HG03045 (cell line): Measurements from ENCODE around the gene FASN.

Experiments
- ATAC-seq: cut with Tn5 transposase; IDR thresholded peaks from one replicate; pipeline ENCODE4 v1.9.1; 2021; ENCODE audit warnings: mild to moderate bottlenecking, moderate library complexity; ENCODE audit not compliant: unreplicated experiment

FASN gene

GRCh38 chr17:82059272-82060000, 38.6 kb downstream of the FASN start:
- ATAC-seq, result no peak

GRCh38 chr17:82058855-82059249, 39.2 kb downstream of the FASN start:
- ATAC-seq, result no peak

- ATAC-seq, result no peak
Measured at GRCh38 chr17:82058230-82058854, 39.7 kb downstream of the FASN start.

GRCh38 chr17:82056729-82057621, 41.1 kb downstream of the FASN start:
- no peak for ATAC-seq

GRCh38 chr17:82055965-82056728, 41.9 kb downstream of the FASN start:
- no peak for ATAC-seq

- ATAC-seq, result no peak
Measured at GRCh38 chr17:82055023-82055964, 42.7 kb downstream of the FASN start.

GRCh38 chr17:82054351-82055022, 43.5 kb downstream of the FASN start:
- ATAC-seq, result no peak

- no peak for ATAC-seq
Measured at GRCh38 chr17:82053556-82054263, 44.3 kb downstream of the FASN start.

GRCh38 chr17:82053130-82053529, 44.9 kb downstream of the FASN start:
- no peak for ATAC-seq

- ATAC-seq, result no peak
Measured at GRCh38 chr17:82052638-82053059, 45.4 kb downstream of the FASN start.

GRCh38 chr17:82051776-82052637, 46.0 kb downstream of the FASN start, which contains the start of the genes GPS1 and RFNG:
Gene GPS1, plus strand, starts transcription at chr17:82051898. Its CDS starts 34 bp downstream, at chr17:82051932.
Gene RFNG, minus strand, starts transcription at chr17:82051811. Its CDS starts 45 bp downstream, at chr17:82051766.
- peak; percentile 56 for ATAC-seq

GRCh38 chr17:82050761-82051641, 47.0 kb downstream of the FASN start:
- ATAC-seq, result no peak

- ATAC-seq, result no peak
Measured at GRCh38 chr17:82050152-82050760, 47.8 kb downstream of the FASN start.

GRCh38 chr17:82049521-82049971, 48.5 kb downstream of the FASN start:
- ATAC-seq, result no peak

- ATAC-seq, result no peak
Measured at GRCh38 chr17:82049106-82049505, 48.9 kb downstream of the FASN start.

GRCh38 chr17:82048571-82048971, 49.5 kb downstream of the FASN start:
- no peak for ATAC-seq
